ENCODE measurements around the gene SMG9. TPM values are rescaled to one million over a fixed set of nuclear protein-coding genes. Genes with fewer than 3 reads are reported as not detected.
A peak's percentile ranks its signal among the peaks of the same experiment; 100 is the strongest.

SMG9 gene
- total and polyA plus RNA-seq, 2 of the 13 experiments (the other 11 are each of a cell fraction or from before 2014, with no cell fraction given), result 16.1 to 18.7 TPM

DNA sequence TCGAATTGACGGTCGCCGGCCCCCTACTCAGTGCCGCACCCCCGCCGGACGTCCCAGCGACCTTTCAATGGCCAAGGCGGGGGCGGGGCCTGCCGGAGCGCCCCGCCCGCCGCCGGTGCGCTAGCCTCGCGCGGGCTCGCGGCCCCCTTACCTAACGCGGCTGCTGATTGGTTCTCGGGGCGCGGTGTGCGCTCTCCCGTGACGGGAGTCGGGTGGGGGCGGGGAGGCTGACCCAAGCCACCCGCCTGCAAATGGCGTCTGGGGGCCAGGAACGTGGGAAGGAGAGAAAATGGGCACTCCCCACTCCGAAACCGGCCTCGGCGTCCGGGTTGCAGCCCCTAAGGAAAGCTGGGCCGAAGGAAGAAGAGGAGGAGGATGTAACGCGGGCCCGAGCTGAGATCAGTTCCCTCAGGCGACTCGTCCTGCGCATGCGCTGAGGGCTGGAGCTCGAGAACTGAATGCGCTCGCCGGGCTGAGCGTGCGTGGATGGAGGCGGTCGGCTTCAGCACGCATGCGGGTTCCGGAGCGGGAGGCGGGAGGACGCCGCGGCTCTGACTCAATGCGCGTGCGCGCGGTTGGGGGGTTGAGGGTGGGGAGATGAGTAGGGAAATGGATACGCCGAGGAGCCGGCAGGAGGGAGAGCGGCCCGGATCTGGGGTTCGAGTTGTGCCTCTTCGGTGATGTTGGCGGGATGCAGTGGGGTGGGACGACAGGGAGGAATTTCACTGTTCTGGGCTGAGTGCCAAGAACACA lies at the start of gene SMG9 (continued):
- TF ChIP-seq, protein P1, sequence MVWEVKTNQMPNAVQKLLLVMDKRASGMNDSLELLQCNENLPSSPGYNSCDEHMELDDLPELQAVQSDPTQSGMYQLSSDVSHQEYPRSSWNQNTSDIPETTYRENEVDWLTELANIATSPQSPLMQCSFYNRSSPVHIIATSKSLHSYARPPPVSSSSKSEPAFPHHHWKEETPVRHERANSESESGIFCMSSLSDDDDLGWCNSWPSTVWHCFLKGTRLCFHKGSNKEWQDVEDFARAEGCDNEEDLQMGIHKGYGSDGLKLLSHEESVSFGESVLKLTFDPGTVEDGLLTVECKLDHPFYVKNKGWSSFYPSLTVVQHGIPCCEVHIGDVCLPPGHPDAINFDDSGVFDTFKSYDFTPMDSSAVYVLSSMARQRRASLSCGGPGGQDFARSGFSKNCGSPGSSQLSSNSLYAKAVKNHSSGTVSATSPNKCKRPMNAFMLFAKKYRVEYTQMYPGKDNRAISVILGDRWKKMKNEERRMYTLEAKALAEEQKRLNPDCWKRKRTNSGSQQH (CRISPR knock-in tag; IDR thresholded peaks at IDR 0.05; ENCODE audit: low read depth), result 0 out of 2 replicates have a peak, but pooled peaks have one; percentile 27
- TF ChIP-seq, protein P2, sequence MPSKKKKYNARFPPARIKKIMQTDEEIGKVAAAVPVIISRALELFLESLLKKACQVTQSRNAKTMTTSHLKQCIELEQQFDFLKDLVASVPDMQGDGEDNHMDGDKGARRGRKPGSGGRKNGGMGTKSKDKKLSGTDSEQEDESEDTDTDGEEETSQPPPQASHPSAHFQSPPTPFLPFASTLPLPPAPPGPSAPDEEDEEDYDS (CRISPR knock-in tag; IDR thresholded peaks at IDR 0.05), result peak; percentile 36; the same call in 1 of the 2 replicates
- TF ChIP-seq RXRB (CRISPR knock-in tag; IDR thresholded peaks at IDR 0.05; ENCODE audit: borderline replicate concordance), result peak; percentile 30; the same call in 1 of the 2 replicates
- TF ChIP-seq, protein P3, sequence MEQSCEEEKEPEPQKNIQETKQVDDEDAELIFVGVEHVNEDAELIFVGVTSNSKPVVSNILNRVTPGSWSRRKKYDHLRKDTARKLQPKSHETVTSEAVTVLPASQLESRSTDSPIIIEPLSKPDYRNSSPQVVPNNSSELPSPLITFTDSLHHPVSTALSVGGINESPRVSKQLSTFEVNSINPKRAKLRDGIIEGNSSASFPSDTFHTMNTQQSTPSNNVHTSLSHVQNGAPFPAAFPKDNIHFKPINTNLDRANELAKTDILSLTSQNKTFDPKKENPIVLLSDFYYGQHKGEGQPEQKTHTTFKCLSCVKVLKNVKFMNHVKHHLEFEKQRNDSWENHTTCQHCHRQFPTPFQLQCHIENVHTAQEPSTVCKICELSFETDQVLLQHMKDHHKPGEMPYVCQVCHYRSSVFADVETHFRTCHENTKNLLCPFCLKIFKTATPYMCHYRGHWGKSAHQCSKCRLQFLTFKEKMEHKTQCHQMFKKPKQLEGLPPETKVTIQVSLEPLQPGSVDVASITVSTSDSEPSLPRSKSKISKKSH (CRISPR knock-in tag; IDR thresholded peaks at IDR 0.05; ENCODE audit: borderline replicate concordance), result no peak; the same call in 1 of the 2 replicates
- TF ChIP-seq PITX1 (CRISPR knock-in tag; IDR thresholded peaks at IDR 0.05), result no peak
- no peak for TF ChIP-seq ZNF572 (CRISPR knock-in tag; IDR thresholded peaks at IDR 0.05)
- TF ChIP-seq TP53 (CRISPR knock-in tag; conservative IDR thresholded peaks at IDR 0.05), result 0 out of 2 replicates have a peak, but pooled peaks have one; percentile 52
- TF ChIP-seq NFATC3 (CRISPR knock-in tag; IDR thresholded peaks at IDR 0.05), result no peak
- peak; percentile 67 for TF ChIP-seq CCDC6 (CRISPR knock-in tag; IDR thresholded peaks at IDR 0.05)
- no peak for TF ChIP-seq TBL1XR1 (IDR thresholded peaks at IDR 0.05; ENCODE audit: borderline replicate concordance, low read length, partially characterized antibody)
- no peak for TF ChIP-seq JARID2 (CRISPR knock-in tag; IDR thresholded peaks at IDR 0.05; ENCODE audit: insufficient replicate concordance)
- peak; percentile 66; the same call in 1 of the 2 replicates for TF ChIP-seq ZNF792 (CRISPR knock-in tag; IDR thresholded peaks at IDR 0.05)
- no peak for TF ChIP-seq CENPX (CRISPR knock-in tag; IDR thresholded peaks at IDR 0.05)
- TF ChIP-seq KLF15 (CRISPR knock-in tag; IDR thresholded peaks at IDR 0.05; ENCODE audit: borderline replicate concordance), result peak; percentile 41; the same call in 1 of the 2 replicates
- peak; percentile 50; the same call in 1 of the 2 replicates for TF ChIP-seq ZSCAN9 (CRISPR knock-in tag; IDR thresholded peaks at IDR 0.05; ENCODE audit: borderline replicate concordance)
- no peak for TF ChIP-seq NONO (IDR thresholded peaks at IDR 0.05)
- peak; percentile 93 for TF ChIP-seq NONO (CRISPR knock-in tag; conservative IDR thresholded peaks at IDR 0.05)
- TF ChIP-seq, protein P4, sequence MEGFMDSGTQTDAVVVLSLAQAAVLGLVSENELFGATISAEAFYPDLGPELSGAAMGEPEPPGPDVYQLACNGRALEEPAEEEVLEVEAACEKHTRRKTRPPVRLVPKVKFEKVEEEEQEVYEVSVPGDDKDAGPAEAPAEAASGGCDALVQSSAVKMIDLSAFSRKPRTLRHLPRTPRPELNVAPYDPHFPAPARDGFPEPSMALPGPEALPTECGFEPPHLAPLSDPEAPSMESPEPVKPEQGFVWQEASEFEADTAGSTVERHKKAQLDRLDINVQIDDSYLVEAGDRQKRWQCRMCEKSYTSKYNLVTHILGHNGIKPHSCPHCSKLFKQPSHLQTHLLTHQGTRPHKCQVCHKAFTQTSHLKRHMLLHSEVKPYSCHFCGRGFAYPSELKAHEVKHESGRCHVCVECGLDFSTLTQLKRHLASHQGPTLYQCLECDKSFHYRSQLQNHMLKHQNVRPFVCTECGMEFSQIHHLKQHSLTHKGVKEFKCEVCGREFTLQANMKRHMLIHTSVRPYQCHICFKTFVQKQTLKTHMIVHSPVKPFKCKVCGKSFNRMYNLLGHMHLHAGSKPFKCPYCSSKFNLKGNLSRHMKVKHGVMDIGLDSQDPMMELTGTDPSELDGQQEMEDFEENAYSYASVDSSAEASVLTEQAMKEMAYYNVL (CRISPR knock-in tag; IDR thresholded peaks at IDR 0.05; ENCODE audit: borderline replicate concordance), result peak; percentile 68; the same call in 1 of the 2 replicates
- TF ChIP-seq BRCA1 (CRISPR knock-in tag; IDR thresholded peaks at IDR 0.05), result 0 out of 2 replicates have a peak, but pooled peaks have one; percentile 55
- TF ChIP-seq SP1 (IDR thresholded peaks at IDR 0.05), result no peak
- peak; percentile 71; the same call in 1 of the 2 replicates for TF ChIP-seq SP1 (CRISPR knock-in tag; IDR thresholded peaks at IDR 0.05)
- no peak for TF ChIP-seq ZNF570 (CRISPR knock-in tag; IDR thresholded peaks at IDR 0.05; ENCODE audit: borderline replicate concordance)
- TF ChIP-seq, protein P5, sequence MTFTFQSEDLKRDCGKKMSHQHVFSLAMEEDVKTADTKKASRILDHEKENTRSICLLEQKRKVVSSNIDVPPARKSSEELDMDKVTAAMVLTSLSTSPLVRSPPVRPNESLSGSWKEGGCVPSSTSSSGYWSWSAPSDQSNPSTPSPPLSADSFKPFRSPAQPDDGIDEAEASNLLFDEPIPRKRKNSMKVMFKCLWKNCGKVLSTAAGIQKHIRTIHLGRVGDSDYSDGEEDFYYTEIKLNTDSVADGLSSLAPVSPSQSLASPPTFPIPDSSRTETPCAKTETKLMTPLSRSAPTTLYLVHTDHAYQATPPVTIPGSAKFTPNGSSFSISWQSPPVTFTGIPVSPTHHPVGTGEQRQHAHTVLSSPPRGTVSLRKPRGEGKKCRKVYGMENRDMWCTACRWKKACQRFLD (CRISPR knock-in tag; IDR thresholded peaks at IDR 0.05; ENCODE audit: borderline replicate concordance), result peak; percentile 23; the same call in 1 of the 2 replicates
- peak; percentile 76 for TF ChIP-seq PHF20 (CRISPR knock-in tag; IDR thresholded peaks at IDR 0.05)

Data from HepG2 (cell line).